Astrocyte of the cerebellum (primary cell): ENCODE measurements around the gene PNPLA6.
"Not testable (repeated sequence)": the region's sequence is repeated elsewhere in the genome, so short reads cannot be mapped to it uniquely, and the experiment has no call there.

ENCODE experiments used
- DNase-seq: peaks from one replicate; pipeline ENCODE4 v3.0.0-alpha.2; 2011; ENCODE audit warnings: low read depth
- H3K4me3 ChIP-seq: 2 replicates; pipeline ENCODE4 v1.5.1; 2011; ENCODE audit warnings: mild to moderate bottlenecking, low read depth, low read length, moderate library complexity
- CTCF ChIP-seq: IDR thresholded peaks from 2 replicates; pipeline ENCODE4 v1.5.1; 2012; ENCODE audit warnings: low read length, low read depth, moderate library complexity, mild to moderate bottlenecking; ENCODE audit errors: missing control alignments
- in situ Hi-C: cut with HindIII; loops from 2 replicates; pipeline ENCODE4 v1.10.0; 2017; ENCODE audit warnings: low sequenced_read_pairs

Gene PNPLA6

GRCh38 chr19:7575434-7576040 lies 40.0 kb downstream of the PNPLA6 start:
- in situ Hi-C loops: loop anchor here (25.0 kb wide), 1 partner anchor 212 kb away; no protein-coding TSS in a partner anchor
- TF ChIP-seq CTCF: no peak
- no peak overlapping the region for H3K4me3 ChIP-seq
- DNase-seq: no peak

- in situ Hi-C loops: loop anchor here (25.0 kb wide), 1 partner anchor 210 kb away; no protein-coding TSS in a partner anchor
- not testable (repeated sequence) for DNase-seq
Observed at GRCh38 chr19:7577422-7577821, 41.9 kb downstream of the PNPLA6 start.

GRCh38 chr19:7578127-7578526 lies 42.6 kb downstream of the PNPLA6 start:
- in situ Hi-C loops: loop anchor here (25.0 kb wide), 1 partner anchor 209 kb away; no protein-coding TSS in a partner anchor
- no peak for DNase-seq
- no peak for TF ChIP-seq CTCF
- no peak overlapping the region for H3K4me3 ChIP-seq

More at GRCh38 chr19:7577422-7577821, 41.9 kb downstream of the PNPLA6 start:
- not testable (repeated sequence) for H3K4me3 ChIP-seq

- in situ Hi-C loops: loop anchor here (25.0 kb wide), 1 partner anchor 208 kb away; no protein-coding TSS in a partner anchor
- no peak for TF ChIP-seq CTCF
- no peak overlapping the region for H3K4me3 ChIP-seq
- no peak for DNase-seq
Observed at GRCh38 chr19:7579182-7579581, 43.7 kb downstream of the PNPLA6 start.

- no peak for DNase-seq
- in situ Hi-C loops: loop anchor here (25.0 kb wide), 1 partner anchor 205 kb away; no protein-coding TSS in a partner anchor
- no peak overlapping the region for H3K4me3 ChIP-seq
- no peak for TF ChIP-seq CTCF
Observed at GRCh38 chr19:7582446-7582845, 46.9 kb downstream of the PNPLA6 start.

GRCh38 chr19:7589822-7590221 lies 54.3 kb downstream of the PNPLA6 start:
- DNase-seq: no peak
- no peak overlapping the region for H3K4me3 ChIP-seq
- in situ Hi-C loops: loop anchor here (25.0 kb wide), 1 partner anchor 197 kb away; no protein-coding TSS in a partner anchor
- no peak for TF ChIP-seq CTCF

- no peak for TF ChIP-seq CTCF
- no peak overlapping the region for H3K4me3 ChIP-seq
- no peak for DNase-seq
- in situ Hi-C loops: loop anchor here (25.0 kb wide), 1 partner anchor 197 kb away; no protein-coding TSS in a partner anchor
Observed at GRCh38 chr19:7590256-7590655, 54.7 kb downstream of the PNPLA6 start.
